Measurements from ENCODE around the gene DAB2IP.

DAB2IP gene

DNA sequence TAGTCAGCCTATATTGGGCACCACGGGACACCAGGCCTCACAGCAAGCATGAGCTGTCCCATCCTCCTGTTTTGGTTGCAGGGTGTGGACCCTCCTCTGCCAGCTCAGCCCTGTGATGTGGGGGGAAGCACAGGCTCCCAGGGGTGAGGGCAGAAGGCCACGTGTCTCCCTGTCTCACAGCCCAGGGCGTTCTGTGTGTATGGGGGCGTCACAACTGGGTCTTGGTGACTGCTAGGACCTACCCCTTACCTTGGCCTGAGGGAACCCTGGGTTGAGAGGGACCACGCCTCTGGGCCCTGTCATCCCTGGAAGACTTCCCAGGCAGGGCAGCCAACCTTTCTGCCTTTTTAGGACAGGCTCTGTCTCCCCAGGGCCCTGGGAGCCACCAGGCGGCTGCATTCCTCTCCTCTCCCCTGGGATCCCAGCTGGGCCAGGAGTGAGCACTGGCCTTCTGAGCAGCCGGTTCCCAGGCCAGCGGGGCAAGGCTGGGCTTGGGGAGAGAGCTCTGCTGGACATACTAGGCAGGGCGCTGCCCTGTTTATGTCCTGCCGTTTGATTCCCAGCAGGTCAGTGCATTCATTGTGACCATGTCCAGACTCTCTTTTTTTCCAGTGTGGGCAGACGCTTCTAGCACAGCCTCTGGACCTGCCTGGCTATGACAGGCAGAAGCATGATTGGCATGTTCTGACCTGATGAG lies 97.4 kb downstream of the DAB2IP start:
- no peak for DNase-seq

DNA sequence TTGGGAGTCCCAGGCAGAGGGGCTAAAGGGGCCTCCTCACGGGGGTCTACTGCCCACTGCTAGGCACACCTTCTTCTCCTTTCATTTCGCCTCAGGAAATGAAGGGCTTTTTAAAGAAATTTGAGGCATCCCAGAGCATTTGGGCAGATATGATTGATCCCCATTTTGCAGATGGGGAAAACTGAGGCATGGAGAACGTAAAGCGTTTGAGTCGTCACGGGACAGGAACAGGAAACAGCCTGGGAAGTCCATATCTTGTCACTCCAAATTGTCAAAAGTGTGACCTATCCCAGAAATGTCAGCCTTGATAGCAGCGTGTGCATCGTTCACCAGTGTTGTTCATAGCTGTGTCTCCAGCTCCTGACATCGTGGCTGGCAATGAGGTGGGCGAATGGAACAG lies 98.2 kb downstream of the DAB2IP start:
- no peak for DNase-seq

DNA sequence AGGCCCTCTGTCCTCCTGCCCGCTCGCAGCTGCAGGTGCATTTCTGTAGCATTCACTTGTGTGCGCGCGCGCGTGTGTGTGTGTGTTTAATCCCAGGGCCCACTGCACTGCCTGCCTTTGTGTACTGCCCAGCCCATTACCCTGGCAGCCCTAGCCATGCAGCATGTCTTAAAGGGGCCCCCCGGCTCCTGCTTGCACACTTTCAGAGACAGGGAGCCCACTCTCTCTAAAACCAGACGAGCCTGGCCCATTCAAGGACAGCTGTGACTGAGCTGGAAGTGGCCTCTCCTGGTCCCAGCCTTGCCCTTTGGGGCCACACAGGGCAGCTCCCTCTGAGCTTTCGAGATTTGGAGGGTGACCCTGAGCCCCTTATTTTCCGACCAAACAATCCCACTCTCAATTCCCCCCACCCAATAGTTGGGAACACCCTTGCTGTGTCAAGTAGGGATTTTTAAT lies 98.9 kb downstream of the DAB2IP start:
- peak; percentile 26 to 71 for DNase-seq

DNA sequence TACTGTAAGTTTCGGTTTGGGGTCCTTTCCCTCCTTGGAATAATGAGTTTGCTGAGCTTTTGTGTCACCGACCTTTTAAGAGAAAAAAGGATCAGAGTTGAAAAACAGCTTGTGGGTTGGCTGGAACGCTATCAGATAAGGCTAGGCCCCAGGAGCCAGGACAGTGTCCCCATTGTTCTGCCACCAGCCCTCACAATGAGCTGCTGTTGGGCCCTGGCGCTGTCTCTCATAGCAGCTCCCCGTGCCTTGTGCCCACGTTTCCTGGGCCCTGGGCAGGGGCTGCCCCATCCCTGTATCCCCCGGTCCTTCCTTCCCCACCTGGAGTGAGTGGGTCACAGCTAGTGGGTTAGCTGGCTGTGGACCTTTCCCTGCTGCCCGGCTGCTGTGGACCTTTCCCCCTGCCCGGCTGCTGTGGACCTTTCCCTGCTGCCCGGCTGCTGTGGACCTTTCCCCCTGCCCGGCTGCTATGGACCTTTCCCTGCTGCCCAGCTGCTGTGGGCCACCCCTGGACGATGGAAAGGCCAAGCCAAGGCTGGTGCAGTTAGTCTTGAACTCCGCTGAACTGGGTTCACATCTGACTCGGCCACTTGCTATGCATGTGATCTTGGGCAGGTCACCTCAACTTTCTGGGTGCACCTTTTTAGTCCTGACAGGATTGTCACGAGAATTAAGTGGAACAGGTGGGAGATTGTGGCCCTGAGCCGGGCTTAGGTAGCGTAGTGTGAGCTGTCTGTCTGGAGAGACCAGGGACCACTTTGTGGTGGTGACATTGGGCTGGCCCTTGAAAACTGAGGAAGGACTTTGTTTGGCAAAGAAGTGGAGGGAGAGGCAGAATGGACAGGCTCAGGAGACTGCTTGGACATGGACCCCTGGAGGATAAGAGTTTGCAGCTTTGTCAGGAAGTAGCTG lies 99.5 kb downstream of the DAB2IP start:
- peak; percentile 43 to 80 for DNase-seq

DNA sequence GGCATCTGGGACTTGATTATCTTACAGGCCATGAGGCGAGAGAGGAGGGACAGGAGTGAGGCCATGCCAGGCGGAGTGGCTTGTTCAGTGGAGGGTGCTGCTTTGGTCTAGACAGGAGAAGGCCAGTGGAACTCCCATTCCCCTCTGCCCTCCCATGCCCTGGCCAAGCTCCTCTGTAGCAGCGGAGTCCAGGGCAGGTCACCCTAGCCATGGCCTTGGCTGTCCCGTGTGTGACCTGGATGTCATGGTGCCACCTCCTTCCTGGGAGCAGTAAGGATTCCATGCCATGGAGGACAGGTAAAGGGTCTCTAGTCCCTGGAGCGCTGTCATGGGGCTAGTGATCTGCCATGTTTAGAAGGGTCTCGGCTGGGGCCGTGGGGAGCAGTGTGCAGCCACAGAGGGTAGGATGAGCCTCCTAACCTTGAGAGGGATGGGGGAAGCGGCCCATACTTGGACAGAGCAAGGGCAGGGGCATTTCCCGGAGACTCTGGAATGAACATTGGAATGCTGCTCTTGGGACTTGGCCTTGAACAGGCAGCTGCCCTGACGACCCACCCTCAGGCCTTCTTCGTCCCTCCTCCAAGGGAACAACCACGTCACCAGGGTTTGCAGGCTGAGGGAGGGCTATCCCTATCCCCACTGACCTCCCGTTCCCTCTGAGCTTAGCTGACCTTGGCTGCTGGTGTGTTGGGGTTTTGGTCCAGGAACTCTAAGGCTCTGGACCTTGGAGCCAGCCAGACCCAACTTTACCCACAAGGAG lies 100.4 kb downstream of the DAB2IP start:
- no peak for DNase-seq

DNA sequence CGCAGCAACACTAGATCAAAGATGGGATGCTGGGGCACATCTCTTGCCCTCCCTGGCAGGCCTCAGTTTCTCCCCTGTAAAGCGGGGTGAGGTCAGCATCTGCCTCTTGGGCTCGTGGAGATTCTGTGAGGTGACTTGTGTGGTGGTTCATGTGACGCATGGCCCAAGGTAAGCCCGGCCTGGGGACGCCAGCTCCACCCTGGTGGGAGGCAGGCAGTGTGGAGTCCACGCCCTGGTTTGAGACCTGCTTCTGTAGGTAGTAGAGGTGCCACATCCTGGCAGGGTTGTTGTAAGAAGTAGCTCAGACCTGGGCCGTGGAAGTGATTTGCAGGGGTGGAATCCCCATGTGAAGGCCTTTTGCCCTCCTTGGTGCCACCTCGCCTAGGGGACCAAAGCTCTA lies 101.5 kb downstream of the DAB2IP start:
- DNase-seq = no peak

DNA sequence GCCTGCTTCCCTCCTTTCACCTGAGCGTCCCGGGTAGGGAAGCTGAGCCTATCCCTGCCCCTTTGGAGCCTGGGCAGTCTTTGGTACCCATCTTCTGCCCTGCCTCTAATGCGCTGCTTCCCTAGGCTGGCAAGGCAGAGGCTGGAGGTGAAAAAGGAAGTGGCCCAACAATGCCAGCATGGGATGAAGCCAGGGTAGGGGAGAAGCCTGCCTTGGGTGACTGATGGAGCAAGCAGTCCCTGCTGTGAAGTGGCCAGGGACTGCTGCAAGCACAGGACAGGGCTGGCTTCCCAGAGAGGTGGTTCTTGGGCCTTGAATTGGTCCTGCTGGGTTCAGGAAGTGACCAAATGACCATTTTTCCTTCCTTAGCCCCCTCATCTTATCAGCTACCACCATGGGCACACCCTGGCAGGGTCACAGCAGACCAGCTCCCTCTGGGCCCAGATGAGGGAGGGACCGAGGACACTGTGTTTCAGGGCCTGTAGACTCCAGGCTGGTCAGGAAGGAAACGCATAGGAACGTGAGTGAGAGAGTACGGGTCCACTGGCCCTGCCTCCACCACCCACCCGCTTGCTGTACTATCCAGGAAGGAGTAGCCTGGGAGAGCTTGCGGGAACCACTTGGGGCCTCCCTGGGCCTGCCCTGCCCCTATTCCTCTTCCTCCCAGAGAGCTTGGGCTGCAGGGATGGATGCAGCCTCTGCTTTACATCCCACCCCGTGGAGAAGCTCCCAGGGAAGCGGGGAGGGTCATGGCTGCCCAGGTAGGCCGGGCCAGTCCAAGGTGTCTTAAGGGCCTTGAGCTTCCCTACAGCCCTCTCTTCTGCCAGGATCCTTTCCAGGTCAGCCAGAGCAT lies 102.6 kb downstream of the DAB2IP start:
- no peak for DNase-seq

DNA sequence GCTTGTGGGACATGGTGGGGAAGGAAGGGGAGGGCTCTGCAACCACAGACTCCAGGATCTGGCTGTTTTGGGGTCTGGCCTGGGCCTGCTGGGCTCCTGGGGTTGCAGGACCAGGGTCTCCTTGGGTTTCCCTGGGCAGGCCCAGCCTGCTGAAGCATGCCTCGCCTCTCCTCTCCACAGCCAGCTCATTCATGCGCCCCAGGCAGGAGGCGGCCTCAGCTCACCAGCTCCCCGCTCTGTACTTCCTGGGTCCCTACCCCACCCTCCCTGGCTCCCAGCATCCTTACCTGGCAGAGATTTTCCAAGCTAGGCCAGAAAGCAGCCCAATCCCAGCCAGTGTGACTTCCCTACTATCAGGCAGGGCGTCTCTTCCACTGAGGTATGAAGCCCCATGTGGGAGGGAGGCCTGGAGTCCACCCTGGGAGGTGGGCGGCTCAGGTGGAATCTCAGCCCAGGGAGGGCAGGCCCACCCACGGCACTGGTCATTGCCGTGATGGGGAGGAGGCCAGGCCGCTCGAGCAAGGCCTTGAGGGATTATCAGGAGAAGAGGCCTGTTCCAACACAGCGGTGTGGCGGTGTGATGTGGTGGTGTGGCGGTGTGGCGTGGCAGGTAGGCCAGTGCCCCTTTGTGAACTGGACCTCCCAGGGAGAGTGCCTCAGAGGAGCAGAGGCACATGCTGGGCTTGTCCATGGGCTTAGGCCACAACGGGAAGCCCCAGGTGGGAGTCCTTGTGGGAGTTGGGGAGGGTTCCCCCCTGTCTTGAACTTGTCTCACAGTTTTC lies 103.4 kb downstream of the DAB2IP start:
- DNase-seq = no peak

DNA sequence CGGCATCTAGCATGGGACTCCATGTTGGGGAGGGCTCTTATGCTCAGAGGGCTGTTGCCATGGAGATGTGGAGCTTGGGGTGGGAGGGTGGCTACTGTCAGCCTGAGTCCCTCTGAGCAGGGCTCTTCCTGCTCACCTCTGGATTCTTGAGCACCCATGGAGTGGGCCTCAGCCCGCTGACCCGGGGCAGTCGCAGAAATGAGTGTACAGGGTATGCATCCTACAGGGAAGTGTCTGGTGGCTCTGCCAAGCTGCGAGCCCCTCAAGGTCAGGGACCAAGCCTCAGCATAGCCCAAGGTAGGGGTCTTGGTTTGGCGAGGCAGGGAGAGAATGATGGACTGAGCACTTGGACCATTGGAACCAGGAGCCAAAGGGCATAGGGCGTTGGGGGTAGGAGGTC lies 104.1 kb downstream of the DAB2IP start:
- no peak for DNase-seq

DNA sequence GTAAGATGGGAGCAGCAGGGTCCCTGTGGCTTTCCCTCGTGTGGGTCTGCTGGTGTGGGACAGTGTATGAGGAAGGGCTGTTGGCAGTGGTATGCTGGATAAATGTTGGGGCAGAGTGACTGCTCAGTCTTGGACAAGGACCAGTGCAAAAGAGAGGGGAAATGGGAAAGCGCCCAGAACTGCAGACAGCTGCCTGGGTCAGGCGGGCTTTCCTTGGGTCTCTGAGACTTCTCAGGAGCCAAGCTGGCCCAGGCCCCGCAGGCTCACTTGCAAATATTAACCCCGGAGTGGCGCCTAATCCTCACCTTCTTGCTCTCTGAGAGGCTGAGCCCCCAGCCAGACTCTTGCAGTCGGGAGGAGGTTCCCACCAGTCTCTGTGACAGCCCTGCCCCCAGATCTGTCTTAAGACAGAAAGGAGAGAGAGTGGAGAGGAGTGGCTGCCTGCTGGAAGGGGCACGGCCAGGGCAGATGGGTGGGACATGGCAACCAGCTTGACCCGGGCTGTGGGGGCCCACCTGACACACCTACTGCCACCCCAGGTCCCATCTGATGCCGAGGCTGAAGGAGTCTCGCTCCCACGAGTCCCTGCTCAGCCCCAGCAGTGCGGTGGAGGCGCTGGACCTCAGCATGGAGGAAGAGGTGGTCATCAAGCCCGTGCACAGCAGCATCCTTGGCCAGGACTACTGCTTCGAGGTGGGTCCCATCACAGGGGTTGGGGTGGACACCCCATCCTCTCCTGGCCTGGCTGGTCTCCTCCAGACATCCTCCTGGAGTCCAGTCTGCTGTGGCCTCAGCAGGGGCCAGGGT lies 105.2 kb downstream of the DAB2IP start:
- no peak for DNase-seq

DNA sequence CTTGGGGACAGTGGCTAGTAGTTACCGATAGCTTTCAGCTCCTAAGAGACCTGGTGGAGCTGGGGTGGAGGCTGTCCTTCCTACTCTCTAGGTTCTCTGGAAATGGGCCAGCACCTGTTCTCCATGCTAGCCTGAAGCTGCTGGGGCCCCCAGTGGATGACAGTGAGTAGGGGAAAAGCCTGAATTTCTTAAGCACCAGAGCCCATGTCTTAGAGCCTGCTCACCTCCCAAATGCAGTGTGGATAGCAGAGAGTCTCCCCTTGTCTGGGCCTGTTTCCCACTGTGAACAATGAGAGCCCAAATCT lies 105.8 kb downstream of the DAB2IP start:
- no peak for DNase-seq

DNA sequence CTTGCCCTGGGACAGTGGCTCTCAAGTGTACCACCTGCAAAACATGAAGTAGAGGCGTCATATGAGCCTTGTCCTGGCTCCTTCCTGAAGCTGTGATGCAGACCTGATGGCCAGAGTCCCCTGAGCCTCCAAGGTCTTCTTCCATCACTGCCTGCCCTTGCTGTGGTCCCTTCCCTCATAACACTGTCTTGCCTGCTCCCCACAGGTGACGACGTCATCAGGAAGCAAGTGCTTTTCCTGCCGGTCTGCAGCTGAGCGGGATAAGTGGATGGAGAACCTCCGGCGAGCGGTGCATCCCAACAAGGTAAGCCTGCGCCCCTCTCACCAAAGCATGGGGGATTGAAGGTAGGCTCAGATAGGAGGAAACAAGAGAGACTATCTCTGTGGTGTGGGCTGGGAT lies 107.3 kb downstream of the DAB2IP start:
- DNase-seq = no peak

DNA sequence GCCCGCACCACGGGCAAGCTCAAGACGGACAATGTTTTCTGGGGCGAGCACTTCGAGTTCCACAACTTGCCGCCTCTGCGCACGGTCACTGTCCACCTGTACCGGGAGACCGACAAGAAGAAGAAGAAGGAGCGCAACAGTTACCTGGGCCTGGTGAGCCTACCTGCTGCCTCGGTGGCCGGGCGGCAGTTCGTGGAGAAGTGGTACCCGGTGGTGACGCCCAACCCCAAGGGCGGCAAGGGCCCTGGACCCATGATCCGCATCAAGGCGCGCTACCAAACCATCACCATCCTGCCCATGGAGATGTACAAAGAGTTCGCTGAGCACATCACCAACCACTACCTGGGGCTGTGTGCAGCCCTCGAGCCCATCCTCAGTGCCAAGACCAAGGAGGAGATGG lies 108.6 kb downstream of the DAB2IP start:
- DNase-seq = no peak

DNA sequence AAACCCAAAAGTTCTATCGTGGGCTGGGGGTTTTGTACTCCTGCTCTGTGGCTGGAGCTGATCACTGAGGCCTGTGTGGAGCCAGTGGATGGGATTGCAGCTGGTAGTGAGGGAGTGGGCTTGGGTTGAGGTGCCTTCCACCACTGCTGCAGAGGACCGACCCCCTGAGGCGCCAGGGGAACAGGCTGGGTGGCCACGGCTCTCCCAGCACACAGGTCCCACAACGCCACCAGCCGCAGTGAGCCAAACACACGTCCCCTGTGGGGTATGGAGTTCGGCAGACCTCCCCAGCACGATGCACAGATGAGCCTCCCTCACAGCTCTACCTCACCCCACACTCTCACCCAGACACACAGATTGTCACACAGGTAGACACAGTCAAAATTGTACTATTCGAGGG lies 109.1 kb downstream of the DAB2IP start:
- no peak for DNase-seq

DNA sequence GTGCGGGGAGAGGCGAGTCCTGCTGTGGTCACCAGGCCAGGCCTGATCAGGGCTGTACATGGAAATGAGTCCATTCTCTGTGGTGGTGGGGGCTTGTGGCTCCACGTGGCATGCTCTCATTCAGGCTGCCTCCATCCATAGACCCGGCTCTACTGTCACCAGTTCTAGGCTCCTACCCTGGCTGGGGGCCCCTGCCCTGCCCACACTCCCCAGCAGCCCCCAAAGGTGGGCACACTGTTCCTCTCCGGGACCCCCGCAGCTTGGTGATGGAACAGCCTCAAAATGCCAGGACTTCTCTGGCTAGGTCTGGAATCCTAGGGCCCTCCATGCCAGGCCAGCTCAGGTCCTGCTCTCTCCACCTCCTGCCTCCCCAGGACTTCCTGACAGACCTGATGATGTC lies 111.7 kb downstream of the DAB2IP start:
- no peak for DNase-seq

DNA sequence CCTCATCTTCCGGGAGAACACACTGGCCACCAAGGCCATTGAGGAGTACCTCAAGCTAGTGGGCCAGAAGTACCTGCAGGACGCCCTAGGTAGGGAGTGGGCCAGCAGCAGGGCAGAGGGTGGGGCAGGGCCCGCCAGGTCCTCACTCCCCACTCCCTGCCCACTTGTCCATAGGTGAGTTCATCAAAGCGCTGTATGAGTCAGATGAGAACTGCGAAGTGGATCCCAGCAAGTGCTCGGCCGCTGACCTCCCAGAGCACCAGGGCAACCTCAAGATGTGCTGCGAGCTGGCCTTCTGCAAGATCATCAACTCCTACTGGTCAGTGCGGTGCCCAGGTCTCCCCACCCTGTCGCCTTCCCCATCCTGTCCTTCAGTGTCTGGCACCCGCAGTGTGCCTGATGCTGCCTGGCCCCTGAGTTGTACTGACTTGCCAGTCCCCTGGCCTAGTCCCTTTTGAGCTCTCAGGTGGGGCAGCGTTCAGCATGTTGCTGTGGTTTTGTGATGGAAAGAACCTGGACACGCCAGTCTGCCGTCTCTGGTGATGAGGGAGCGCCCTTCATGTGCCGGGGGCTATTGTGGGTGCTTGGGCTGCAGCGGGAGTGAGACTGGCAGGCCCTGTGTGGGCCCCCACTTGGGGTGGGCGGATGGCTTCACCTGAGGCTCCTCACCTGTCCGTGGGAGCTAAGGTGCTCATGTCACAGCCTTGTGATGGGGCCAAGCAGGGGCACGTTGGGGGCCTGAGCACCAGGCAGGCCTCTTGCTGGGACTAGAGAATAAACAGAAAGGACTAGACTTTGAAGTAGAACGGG lies 112.3 kb downstream of the DAB2IP start:
- no peak for DNase-seq

DNA sequence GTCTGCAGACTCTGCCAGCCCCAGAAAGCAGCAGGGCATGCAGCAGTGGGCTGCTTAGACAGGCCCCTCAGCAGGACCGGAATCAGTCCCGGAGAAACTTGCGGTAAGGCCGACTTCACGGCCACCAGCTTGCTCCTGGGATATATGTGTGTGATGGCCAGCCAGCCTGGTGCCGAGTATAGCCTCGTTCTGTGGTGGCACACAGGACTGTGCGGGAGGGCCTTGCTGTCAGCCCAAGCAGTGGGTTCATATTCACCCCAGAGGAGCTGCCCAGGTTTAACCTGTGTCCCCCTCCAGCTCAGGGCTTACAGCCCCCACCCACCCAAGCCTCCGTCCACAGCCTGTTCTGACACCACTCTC lies 112.9 kb downstream of the DAB2IP start:
- no peak for DNase-seq

DNA sequence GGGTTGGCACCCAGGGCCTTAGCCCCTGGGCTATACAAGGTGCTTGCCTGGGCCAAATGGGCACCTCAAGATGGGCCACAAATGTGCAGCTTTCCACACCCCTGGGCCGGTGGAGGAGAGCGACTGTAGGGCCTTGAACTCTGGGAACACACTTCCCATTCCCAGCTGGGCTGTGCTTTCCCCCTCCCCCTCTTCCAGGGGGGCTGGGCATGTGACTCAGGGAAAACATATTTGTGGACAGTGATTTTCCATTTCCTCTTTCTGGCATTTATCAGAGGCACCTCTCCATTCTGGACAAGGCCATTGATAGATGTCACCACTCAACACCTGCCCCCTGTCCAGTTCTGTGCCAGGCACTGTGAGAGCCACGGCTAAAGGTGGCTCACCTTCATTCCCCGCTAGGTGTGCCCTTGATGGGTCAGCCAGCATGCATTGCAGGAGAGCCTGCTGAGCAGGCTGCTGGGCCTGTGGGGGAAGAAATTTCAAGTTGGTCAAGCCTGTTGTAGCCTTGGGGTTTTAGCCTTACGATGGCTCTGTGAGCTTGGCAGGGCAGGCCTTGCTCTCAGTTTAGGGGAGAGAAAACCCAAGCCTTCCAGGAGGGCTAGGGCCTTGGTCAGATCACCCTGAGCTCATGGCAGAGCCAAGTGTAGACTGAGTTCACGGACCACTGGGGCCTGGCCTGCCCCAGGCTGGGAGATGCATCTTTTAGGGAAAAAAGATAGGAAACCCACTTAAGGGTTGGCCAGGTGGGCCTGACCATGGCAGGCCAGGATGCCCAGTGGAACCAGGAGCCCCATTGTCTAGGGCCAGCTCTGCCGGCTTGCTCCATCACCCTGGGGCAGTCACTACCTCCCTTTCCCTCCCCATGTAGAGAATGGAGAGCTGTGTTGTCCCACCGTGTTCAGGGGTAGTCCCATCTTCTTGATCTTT lies 113.9 kb downstream of the DAB2IP start:
- no peak for DNase-seq

DNA sequence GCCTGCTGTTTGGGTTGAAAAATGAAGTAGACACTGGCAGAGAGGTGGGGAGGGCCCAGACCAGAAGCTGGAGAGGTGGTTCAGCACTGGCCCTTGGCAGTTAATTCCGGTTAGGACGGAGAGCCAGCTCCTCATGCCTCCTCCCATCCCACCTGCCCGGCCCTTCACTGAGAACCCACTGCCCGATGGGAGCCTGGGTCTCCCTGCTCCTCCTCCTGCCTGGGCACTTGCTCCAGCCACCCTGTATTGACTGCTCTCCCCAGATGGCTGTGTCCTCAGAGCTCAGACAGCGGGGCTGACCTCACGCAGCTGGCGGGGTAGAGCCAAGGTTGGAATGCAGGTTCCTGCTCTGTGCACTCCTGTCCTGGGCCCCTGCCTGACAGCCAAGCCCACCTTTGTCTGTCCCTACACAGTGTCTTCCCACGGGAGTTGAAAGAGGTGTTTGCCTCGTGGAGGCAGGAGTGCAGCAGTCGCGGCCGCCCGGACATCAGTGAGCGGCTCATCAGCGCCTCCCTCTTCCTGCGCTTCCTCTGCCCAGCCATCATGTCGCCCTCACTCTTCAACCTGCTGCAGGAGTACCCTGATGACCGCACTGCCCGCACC lies 114.7 kb downstream of the DAB2IP start:
- DNase-seq = no peak
